ENCODE data around the gene SPIRE2.
"Not testable (repeated sequence)": the region's sequence is repeated elsewhere in the genome, so short reads cannot be mapped to it uniquely, and the experiment has no call there.

Gene SPIRE2

DNA sequence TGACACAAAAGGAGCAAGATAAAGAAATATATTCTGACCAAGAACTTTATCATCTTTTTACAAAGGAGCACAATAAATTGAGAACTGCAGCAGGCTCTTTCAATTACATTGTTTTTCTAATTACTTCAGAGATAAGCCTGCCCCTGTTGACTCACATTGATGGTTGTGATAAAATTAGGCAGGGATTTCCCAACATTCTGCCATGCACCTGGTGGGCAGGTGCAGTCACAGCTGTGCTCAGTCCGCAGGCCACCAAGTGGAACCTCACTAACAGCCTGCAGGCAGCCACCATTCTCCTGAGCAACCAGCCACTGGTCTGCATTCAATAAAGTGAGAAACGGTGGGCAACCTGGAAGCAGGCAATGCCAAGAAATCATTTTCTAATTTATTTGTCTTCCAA, 17.0 kb upstream of the SPIRE2 start:
- no peak for DNase-seq (ENCODE audit: low spot score)

DNA sequence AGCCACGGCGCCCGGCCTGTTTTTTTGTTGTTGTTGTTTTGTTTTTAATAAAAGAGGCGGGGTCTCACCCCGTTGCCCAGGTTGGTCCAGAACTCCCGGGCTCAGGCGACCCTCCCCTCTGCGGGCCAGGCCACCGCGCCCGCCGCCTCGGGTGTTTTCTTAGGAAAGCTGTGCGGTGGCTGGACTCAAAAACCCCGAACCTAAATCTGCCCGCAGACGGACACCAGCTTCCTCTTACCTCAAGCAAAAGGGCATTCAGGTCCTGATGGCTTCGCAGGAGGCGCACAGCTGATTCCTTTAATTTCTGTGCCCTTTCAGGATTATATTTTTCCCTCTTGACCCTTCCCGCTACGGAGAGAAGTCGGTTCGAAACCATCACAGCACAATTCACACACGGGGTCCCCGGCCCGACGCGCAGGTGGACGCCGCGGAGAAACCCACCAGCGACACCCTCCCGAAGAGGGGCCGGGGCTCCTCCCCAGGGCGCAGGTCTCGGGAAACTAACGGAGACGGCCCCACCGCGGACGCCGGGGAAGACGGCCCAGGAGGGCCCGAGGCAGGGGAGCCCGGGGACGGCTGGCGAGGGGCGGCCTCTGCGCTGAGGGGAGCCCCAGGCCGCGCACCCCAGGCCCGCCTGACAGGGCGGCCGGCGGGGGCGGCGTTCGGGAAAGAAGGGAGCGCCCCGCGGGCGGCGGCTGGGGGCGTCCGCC, 12.5 kb upstream of the SPIRE2 start:
- no peak for DNase-seq (ENCODE audit: low spot score)

DNA sequence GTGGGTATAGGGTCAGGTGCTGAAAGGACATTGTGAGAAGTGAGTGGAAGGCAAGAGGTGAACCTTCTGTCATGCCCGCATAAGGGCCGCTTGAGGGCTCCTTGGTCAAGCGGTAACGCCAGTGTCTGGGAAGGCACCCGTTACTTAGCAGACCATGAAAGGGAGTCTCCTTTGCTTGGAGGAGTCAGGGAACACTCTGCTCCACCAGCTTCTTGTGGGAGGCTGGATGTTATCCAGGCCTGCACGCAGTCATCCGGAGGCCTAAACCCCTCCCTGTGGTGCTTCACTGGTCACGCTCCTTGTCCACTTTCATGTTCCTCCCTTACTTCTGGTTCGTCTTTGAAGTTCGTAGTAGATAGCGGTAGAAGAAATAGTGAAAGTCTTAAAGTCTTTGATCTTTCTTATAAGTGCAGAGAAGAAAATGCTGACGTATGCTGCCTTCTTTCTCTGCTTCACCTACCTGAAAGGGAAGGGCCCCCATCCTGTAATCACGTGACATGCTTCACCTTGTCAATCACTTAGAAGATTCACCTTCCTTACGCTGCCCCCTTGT, 9.3 kb upstream of the SPIRE2 start:
- DNase-seq (ENCODE audit: low spot score): not testable (repeated sequence)

DNA sequence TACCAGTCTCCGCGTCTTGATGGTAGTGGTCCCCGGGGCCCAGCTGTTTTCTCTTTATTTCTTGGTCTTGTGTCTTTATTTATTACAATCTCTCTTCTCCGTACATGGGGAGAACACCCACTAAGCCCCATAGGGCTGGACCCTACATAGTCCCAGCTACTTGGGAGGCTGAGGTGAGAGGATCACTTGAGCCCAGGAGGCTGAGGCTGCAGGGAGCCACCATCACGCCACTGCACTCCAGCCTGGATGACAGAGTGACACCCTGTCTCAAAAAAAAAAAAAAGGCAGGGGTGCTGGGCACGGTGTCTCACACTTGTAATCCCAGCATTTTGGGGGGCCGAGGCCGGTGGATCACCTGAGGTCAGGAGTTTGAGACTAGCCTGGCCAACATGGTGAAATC, 8.8 kb upstream of the SPIRE2 start:
- DNase-seq (ENCODE audit: low spot score): not testable (repeated sequence)

DNA sequence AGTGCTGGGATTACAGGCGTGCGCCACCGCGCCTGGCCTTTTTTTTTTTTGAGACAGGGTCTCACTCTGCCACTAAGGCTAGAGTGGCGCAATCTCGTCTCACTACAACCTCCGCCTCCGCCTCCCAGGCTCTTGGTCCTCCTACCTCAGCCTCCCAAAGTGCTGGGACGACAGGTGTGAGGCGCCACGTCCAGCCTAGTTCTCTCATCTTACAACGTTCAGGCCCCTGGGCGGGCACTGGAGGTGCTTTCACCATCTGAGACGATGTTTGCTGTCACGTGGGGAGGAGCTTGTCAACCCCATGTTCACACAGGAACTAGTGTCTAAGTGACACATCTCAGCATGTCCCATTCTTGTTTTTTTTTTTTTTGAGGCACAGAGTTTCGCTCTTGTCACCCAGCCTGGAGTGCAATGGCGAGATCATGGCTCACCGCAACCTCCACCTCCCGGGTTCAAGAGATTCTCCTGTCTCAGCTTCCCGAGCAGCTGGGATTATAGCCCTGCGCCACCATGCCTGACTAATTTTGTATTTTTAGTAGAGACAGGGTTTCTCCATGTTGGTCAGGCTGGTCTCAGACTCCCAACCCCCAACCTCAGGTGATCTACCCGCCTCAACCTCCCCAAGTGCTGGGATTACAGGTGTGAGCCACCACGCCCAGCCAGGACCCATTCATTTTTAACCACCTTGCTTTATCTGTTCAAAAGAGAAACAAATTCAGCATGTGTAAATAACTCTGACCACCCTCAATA, 6.7 kb upstream of the SPIRE2 start:
- DNase-seq (ENCODE audit: low spot score): no peak

DNA sequence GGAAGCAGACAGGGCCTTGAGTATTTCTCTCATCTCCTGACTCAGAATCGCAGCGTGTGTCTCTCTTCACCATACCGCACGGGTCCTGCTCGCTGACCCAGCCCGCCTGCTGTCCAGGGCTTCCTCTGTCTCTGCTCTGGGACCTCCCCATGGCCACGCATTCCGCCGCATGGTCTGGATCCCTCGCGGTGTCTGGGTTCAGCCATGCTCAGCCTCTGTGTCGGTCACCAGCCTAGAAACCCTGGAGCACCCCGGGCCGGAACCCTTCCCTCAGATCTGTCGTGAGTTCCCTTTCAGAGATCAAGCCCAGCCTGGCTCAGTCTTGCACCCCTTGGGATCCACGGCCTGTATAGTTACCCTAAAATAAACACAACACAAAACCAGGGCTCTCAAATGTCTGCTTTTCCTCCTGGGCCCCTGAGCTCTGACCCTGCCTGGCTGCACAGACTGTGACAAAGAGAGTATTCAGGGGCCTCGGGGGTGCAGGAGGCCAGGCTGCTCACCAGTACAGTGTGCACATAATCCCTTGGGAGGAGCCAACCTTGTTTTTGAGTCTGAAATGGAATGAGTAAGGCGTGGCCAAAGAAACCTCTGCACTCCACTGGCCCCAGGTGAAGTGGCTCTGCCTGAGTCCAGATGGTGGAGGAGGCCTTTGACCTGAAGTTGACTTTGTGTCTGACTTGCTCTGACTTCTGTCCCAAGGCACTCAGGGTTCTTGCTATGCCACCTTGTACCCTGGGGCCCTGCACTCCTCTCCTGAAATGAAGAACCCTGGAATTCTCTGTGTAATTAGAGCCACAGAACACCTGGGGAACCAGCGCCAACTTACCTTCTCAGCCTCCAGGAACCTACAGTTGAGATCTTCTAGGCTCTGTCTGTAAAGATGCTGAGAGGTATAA, 5.8 kb upstream of the SPIRE2 start:
- no peak for DNase-seq (ENCODE audit: low spot score)

DNA sequence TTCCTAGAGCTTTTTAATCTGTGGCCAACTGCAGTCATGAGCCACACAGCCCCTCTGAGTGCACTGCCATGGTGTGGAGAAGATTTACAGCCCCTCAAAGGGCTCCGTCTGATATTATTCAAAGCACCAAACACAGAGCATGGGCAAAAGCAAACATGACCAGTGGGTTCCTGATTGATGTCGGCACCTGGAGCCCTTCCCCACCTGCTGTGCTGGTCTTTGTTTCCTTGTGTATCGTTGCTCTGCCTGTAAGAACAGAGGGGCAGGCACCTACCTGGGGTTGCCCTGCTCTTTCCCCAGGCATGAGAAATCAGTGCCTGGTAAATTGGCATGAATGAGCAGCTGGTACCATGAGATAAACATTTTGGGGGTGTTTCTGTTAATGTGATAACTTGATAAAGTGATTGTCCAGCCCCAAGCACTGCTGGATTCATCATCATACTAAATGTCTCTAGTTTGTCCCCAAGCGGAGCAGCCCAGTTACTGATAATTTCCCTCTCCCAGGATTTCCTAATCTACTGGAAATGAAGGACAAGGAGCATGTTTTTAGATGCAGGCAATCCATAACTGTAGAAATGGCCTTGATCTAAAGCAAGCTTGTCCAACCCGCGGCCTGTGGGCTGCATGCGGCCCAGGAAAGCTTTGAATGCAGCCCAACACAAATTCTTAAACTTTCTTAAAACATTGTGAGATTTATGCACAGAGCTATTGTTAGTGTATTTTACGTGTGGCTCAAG, 5.0 kb upstream of the SPIRE2 start:
- no peak for DNase-seq (ENCODE audit: low spot score)

DNA sequence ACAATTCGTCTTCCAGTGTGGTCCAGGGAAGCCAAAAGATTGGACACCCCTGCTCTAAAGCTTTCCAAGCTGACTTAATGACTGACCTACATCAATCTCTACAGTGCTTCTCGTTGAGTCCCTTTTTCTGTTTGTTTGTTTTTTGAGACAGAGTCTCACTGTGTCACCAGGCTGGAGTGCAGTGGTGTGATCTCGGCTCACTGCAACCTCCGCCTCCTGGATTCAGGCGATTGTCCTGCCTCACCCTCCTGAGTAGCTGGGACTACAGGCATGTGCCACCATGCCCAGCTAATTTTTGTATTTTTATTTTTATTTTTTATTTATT, 4.5 kb upstream of the SPIRE2 start:
- not testable (repeated sequence) for DNase-seq (ENCODE audit: low spot score)

DNA sequence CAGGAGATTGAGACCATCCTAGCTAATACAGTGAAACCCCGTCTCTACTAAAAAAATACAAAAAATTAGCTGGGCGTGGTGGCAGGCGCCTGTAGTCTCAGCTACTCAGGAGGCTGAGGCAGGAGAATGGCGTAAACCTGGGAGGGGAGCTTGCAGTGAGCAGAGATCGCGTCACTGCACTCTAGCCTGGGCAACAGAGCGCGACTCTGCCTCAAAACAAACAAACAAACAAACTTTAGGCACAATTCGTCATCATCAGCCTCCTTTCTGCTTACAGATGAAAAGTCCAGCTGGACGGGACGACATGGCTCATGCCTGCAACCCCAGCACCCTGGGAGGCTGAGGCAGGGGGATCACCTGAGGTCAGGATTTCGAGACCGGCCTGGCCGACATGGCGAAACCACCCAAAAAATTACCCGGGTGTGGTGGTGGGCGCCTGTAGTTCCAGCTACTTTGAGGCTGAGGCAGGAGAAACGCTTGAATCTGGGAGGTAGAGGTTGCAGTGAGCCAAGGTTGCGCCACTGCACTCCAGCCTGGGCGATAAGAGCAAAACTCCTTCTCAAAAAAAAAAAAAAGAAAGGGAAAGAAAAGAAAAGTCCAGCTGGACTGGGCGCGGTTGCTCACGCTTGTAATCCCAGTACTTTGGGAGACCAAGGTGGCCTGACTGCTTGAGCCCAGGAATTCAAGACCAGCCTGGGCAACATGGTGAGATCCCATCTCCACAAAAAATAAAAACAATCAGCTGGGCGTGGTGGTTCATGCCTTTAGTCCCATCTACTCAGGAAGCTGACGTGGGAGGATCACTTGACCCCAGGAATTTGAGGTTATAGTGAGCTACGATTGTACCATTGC, 1.5 kb upstream of the SPIRE2 start:
- no peak for DNase-seq (ENCODE audit: low spot score)

DNA sequence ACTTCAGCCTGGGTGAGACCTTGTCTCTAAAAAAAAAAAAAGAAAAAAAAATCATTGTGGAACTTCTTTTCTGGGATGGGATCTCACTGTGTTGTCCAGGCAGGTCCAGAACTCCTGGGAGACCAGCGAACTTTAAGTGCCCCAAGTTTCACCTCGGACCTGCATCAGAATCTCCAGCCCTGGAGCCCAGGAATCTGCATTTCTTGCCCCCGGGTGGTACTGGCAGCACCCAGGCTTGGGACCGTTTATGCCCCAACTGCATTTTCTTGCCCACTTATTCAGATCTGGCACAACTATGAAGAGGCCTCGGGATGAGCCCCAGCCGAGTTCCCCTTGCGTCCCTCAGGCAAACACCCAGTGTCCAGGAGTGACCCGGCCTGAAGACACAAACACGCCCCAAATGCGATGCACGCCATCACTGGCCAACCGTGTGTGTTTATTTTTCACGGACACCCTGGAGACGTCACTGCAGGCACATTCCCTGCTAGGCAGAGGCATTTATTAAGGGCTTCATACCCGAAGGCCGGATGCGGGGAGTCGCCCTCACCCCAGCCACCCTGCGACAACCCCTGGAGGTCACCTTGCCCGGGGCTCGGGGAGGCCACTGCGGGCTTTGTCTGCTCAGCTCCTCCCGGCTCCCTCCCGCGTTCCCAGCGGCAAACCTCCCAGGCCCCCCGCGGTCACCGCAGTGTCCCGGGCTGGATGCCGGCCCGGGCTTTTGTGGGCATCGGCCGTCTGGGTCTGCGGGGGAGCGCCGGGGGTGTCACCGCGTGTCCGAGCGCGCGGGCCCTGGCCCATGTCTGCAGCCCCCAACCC, 684 bp upstream of the SPIRE2 start:
- no peak for DNase-seq (ENCODE audit: low spot score)

DNA sequence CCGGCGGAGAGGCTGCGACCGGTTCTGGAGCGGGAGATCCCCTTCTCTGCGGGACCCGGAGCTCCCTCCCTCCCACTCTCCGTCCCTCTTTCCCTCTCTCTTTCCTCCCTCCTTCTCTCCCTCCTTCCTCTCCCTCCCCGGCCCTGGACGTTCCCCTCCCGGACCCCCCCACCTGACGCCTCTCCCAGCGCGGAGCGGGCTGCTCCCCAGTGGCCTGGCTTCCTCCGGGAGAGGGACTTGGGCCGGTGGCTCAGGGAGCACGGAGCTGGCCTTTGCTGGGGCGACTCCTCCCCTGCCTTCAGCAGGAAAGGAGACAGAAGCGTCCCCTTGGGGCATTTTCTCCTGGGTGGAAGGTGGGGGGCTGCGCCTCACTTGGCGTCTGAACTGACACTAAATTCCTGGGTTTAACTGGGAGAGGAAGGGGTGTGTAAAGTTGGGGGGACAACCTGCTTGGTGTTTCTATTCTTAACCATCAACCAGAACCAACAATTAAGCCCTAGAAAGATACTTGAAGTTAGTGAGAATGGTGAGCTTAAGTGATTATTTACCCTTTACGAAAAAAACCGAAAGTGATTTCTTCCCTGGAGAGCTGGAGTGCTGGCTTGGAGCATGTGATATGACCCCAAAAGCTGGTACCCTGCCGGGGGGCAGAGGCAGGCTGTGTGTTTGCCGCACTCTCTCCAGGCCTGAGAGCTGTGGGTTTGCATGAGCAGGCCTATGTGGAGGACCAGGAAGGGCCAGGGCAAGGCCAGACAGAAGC, 775 bp downstream of the SPIRE2 start:
- DNase-seq (ENCODE audit: low spot score): no peak

DNA sequence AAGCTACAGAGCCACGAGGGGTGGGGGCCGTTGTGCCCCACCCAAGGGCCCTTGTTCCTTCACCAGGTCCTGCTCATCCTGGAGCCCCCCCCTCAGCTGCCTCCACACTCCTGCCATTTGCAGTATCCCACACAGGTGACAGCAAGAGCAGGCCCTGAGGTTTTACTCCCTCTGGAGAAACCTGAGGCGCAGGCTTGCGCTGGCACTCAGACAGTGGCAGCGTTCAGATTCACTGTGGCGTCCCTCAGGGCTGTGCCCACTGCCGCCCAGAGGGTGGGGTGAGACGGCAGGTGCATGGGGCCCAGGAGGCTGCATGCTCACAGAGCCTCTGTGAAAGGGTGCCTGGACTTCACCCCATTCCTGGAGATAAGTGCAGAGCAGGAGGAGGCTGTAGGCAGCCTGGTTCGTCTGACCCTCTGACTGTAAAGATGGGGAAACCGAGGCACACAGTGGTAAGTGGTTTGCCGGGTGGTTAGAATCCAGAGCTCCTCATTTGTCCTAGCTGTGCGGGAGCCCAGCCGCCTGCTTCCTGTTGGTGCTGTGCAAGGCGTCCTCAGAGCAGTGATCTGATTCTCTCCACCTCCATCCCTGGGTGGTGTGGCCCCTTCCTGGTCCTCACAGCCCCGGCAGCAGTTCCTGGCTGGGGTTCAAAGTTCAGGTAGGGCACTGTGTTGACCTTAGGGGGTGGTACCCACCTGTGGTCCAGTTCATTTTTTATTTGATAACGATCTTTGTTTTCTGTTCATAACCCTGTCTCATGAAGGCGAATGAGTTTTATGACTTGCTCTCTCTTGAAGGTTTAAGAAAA, 1.6 kb downstream of the SPIRE2 start:
- DNase-seq (ENCODE audit: low spot score): no peak

DNA sequence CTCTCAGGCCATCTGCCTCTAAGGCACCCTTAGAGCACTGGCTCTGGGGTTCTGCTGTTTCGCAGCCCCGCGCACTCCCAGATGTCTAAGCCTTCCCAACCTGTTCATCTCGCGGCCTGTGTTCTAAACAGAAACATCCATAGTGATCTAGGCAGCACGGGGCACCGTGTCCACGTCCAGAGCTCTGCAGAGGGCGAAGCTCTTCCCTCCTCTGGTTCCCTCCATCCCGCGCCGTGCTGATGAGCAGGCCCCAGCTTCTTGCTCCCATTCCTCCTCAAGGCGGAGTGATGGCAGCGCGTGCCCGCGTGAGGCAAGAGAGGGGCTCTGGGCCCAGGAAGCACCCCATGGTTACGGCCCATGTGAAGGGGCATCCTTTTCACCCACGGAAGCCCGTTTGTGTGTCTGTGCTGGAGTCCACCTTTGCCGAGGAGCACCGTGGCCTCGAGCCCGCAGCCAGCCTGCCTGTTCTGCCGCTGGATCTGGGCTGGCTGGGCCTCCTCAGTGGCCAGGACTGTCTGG, 3.6 kb downstream of the SPIRE2 start:
- DNase-seq (ENCODE audit: low spot score): no peak

DNA sequence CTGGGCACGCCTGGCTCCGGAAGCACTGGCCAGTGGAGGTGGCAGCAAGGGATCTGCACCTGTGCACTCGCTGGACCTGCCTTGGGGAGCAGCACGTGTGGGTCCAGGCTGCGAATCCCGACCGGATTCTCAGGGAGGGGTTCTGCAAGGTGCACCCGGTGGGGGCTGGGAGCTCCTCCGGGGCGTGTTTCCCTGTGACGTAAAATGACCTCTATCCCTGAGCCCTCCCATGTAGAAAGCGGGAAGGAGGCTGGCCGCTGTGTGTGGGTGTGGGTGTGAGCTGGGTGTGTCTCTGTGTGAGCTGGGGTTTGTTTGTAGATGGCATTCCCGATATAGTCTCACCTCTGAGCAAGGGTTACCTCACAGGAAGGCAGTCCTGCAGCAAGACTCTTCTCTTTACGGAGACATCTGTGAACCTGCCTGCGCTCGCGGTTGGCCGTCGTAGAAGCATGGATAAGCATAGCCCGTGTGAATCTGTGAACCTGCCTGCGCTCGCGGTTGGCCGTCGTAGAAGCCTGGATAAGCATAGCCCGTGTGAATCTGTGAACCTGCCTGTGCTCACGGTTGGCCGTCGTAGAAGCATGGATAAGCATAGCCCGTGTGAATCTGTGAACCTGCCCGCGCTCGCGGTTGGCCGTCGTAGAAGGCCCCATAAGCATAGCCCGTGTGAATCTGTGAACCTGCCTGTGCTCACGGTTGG, 5.5 kb downstream of the SPIRE2 start:
- DNase-seq (ENCODE audit: low spot score): not testable (repeated sequence)

DNA sequence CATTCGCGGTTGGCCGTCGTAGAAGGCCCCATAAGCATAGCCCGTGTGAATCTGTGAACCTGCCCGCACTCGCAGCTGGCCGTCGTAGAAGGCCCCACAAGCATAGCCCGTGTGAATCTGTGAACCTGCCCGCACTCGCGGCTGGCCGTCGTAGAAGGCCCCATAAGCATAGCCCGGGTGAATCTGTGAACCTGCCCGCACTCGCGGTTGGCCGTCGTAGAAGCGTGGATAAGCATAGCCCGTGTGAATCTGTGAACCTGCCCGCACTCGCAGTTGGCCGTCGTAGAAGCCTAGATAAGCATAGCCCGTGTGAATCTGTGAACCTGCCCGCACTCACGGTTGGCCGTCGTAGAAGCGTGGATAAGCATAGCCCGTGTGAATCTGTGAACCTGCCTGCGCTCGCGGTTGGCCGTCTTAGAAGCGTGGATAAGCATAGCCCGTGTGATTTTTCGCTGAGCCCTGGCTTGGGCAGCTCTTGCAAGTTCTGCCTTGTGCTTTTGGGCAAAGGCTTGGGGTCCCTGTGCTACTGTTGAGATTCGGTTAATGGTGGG, 6.6 kb downstream of the SPIRE2 start:
- DNase-seq (ENCODE audit: low spot score): not testable (repeated sequence)

DNA sequence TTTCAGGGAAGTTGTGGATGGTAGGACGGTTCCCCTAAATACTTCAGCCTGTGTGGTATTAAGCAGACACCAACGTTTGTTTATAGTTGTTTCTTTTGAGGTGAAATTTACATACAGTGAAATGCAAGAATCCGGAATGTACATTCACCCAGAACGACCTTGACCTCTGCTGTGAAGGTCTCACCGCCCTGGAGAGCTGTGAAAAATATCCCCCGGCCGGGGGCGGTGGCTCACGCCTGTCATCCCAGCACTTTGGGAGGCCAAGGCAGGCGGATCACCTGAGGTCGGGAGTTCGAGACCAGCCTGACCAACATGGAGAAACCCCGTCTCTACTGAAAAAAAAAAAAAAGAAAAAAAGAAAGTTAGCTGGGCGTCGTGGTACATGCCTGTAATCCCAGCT, 8.2 kb downstream of the SPIRE2 start:
- DNase-seq (ENCODE audit: low spot score): not testable (repeated sequence)

DNA sequence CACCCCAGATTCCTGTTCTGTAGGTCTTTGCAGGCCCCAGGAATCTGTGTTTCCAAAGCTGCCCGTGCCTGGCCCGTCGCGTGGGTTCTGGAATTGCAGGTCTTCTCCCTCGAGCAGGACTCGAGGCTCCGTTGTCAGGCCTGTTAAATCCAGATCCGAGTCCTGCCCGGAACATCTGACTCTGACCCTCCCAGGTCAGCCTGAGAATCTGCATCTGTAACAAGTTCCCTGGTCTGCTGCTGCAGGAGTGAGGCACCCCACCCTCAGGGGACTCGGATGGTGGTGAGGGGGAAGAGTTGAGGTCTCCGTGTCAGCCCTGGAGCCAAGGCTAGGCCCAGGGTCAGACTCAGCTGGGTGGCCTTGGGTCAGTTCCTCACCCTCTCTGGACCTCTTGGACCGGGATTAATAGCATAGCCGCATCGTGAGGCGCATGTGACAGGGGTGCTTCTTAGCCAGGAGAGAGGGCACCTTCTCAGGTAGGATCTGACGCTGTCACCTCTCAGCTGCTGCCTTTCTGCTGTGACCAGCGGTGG, 8.8 kb downstream of the SPIRE2 start:
- DNase-seq (ENCODE audit: low spot score): no peak
